ENCODE results near the gene SYNGAP1. TPM values are rescaled to one million over a fixed set of nuclear protein-coding genes. Genes with fewer than 3 reads are reported as not detected.

SYNGAP1 gene
- total and polyA plus RNA-seq, 2 of the 8 experiments (the other 6 are each of a cell fraction or from before 2014, with no cell fraction given) = 31.0 to 101 TPM

DNA sequence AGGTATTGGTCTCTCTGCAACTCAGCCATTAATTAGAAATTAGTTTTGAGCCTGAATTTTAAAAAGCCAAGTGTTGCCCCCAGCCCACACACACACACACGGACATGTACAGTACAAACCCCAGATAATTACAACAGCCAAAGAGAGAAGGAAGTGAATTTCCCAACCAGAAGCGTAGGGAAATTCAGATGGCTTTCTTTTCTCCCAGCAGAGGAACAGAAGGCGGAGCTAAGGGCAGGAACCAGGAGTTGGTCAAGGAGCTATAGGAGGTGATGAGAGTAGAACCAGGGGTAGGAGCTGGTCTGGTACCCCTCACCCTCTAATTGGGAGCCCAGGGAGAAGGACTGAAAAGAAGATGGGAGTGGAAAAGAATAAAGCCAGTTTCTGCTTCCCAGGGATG is 30.6 kb downstream of the SYNGAP1 start:
- H4K91ac ChIP-seq (replicated peaks; ENCODE audit: insufficient read length, low read length) = no peak overlapping the region
- CTCF ChIA-PET (ENCODE audit: partially characterized antibody) = interaction anchor here (0.8 to 3.5 kb wide), 2 partner anchors 10 to 14 kb away, joined by 3 to 16 read pairs; no protein-coding TSS in a partner anchor
- no peak overlapping the region for H3K9ac ChIP-seq (replicated peaks in 1 of 4; ENCODE audit: extremely low read depth in 1 of 4, low read depth in 3 of 4, low read length in 3 of 4)
- no peak overlapping the region for H3K4me2 ChIP-seq (ENCODE audit: insufficient read depth in 1 of 2, low read depth in 2 of 2, low read length in 2 of 2)
- no peak overlapping the region for H3K23ac ChIP-seq (ENCODE audit: insufficient read length)
- H4K5ac ChIP-seq (ENCODE audit: insufficient read length, low read depth, low read length) = no peak overlapping the region
- no peak overlapping the region for H2AK5ac ChIP-seq (ENCODE audit: low read depth, low read length)
- H3K18ac ChIP-seq (ENCODE audit: extremely low read depth, low read length) = no peak overlapping the region
- H2BK15ac ChIP-seq (ENCODE audit: low read length) = no peak overlapping the region
- H3K79me2 ChIP-seq (ENCODE audit: control insufficient read depth in 1 of 2, insufficient read depth in 2 of 2, low read length in 2 of 2) = peaks cover 0 to 8% of the 10 kb centered on the region in 2 experiments; a peak in 2 of 4 replicates
- WGBS, 2 experiments (ENCODE audit: extremely low coverage in 1 of 2, insufficient coverage in 1 of 2, insufficient read length in 1 of 2, insufficient replicate concordance in 2 of 2, low coverage in 1 of 2, low lambda C conversion rate in 2 of 2, missing lambda C conversion rate in 1 of 2) = 89% methylated on average over 3 of the region's 3 CpGs; no CpG with 5 or more reads in 1 of the 2 experiments
- H3K9me3 ChIP-seq (ENCODE audit: insufficient read depth in 2 of 2, low read depth in 1 of 2, low read length in 1 of 2) = no peaks in the 10 kb centered on the region
- H3K79me1 ChIP-seq (ENCODE audit: low read depth, low read length) = peaks cover 1% of the 10 kb centered on the region
- no peak overlapping the region for H2BK5ac ChIP-seq (ENCODE audit: low read depth, low read length)
- POLR2A ChIA-PET (ENCODE audit: partially characterized antibody) = interaction anchor here (1.5 to 17.2 kb wide), 4 partner anchors 9 to 76 kb away, joined by 3 to 381 read pairs (median 5); no protein-coding TSS in a partner anchor
- 0 out of 2 replicates have a peak, but pooled peaks have one; percentile 14 for TF ChIP-seq POLR2AphosphoS5 (IDR thresholded peaks at IDR 0.05; ENCODE audit: low read depth, low read length)
- TF ChIP-seq RFX5 (IDR thresholded peaks at IDR 0.05; ENCODE audit: borderline replicate concordance, low read depth, low read length) = no peak
- peaks cover 9% of the 10 kb centered on the region for H3K23me2 ChIP-seq (ENCODE audit: low read depth, low read length)
- H3K14ac ChIP-seq (ENCODE audit: insufficient read length) = no peak overlapping the region
- no peak overlapping the region for H2BK12ac ChIP-seq (ENCODE audit: low read depth, low read length)
- no peak overlapping the region for H3K4ac ChIP-seq (replicated peaks; ENCODE audit: insufficient read length, low read depth, low read length)
- DNase-seq (ENCODE audit: low read depth in 1 of 2, low spot score in 2 of 2) = no peak
- H3K56ac ChIP-seq (replicated peaks; ENCODE audit: insufficient read length, low read depth, low read length) = no peak overlapping the region
- H2BK120ac ChIP-seq (replicated peaks; ENCODE audit: low read depth, low read length) = no peak overlapping the region
- peaks cover 0 to 5% (median 4%) of the 10 kb centered on the region in 4 experiments; a peak in 6 of 7 replicates for H3K4me1 ChIP-seq (replicated peaks in 1 of 4; ENCODE audit: control insufficient read depth in 3 of 4, insufficient read depth in 4 of 4, low read length in 3 of 4)
- H2AFZ ChIP-seq (ENCODE audit: low read length) = no peak overlapping the region
- no peak for FAIRE-seq
- H3K4me3 ChIP-seq (ENCODE audit: extremely low read depth in 1 of 4, insufficient read depth in 2 of 4, low read depth in 3 of 4, low read length in 4 of 4) = no peak overlapping the region
- H3K36me3 ChIP-seq (ENCODE audit: control insufficient read depth in 2 of 4, insufficient read depth in 4 of 4, low read length in 3 of 4) = peaks cover 39 to 66% (median 43%) of the 10 kb centered on the region in 4 experiments
- no peaks in the 10 kb centered on the region for H3K27me3 ChIP-seq (replicated peaks in 1 of 4; ENCODE audit: control insufficient read depth in 3 of 4, extremely low read depth in 1 of 4, insufficient read depth in 3 of 4, low read length in 3 of 4)
- no peak overlapping the region for H4K8ac ChIP-seq (ENCODE audit: extremely low read depth, insufficient read depth, low read length)
- H3K27ac ChIP-seq (ENCODE audit: low read depth, low read length) = no peak overlapping the region
- H4K20me1 ChIP-seq (replicated peaks in 1 of 2; ENCODE audit: control insufficient read depth in 1 of 2, insufficient read depth in 2 of 2, low read length in 2 of 2) = peaks cover 10 to 15% of the 10 kb centered on the region in 2 experiments
- H2BK20ac ChIP-seq (ENCODE audit: low read length) = no peak overlapping the region
